Measurements from ENCODE around the gene PIGB.

PIGB gene

GRCh38 chr15:55290528-55291057, 28.4 kb upstream of the PIGB start:
- TF ChIP-seq EGR1 (IDR thresholded peaks at IDR 0.05) (no peak), RAD21 (IDR thresholded peaks at IDR 0.05; ENCODE audit: low read depth) (peak; percentile 86), TCF12 (IDR thresholded peaks at IDR 0.05; ENCODE audit: low read depth) (no peak), MAX (IDR thresholded peaks at IDR 0.05) (peak; percentile 67)
- TF ChIP-seq, protein P1, sequence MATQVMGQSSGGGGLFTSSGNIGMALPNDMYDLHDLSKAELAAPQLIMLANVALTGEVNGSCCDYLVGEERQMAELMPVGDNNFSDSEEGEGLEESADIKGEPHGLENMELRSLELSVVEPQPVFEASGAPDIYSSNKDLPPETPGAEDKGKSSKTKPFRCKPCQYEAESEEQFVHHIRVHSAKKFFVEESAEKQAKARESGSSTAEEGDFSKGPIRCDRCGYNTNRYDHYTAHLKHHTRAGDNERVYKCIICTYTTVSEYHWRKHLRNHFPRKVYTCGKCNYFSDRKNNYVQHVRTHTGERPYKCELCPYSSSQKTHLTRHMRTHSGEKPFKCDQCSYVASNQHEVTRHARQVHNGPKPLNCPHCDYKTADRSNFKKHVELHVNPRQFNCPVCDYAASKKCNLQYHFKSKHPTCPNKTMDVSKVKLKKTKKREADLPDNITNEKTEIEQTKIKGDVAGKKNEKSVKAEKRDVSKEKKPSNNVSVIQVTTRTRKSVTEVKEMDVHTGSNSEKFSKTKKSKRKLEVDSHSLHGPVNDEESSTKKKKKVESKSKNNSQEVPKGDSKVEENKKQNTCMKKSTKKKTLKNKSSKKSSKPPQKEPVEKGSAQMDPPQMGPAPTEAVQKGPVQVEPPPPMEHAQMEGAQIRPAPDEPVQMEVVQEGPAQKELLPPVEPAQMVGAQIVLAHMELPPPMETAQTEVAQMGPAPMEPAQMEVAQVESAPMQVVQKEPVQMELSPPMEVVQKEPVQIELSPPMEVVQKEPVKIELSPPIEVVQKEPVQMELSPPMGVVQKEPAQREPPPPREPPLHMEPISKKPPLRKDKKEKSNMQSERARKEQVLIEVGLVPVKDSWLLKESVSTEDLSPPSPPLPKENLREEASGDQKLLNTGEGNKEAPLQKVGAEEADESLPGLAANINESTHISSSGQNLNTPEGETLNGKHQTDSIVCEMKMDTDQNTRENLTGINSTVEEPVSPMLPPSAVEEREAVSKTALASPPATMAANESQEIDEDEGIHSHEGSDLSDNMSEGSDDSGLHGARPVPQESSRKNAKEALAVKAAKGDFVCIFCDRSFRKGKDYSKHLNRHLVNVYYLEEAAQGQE (IDR thresholded peaks at IDR 0.05; ENCODE audit: low read depth): no peak
- TF ChIP-seq, protein P2, sequence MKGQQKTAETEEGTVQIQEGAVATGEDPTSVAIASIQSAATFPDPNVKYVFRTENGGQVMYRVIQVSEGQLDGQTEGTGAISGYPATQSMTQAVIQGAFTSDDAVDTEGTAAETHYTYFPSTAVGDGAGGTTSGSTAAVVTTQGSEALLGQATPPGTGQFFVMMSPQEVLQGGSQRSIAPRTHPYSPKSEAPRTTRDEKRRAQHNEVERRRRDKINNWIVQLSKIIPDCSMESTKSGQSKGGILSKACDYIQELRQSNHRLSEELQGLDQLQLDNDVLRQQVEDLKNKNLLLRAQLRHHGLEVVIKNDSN (IDR thresholded peaks at IDR 0.05): no peak

DNA sequence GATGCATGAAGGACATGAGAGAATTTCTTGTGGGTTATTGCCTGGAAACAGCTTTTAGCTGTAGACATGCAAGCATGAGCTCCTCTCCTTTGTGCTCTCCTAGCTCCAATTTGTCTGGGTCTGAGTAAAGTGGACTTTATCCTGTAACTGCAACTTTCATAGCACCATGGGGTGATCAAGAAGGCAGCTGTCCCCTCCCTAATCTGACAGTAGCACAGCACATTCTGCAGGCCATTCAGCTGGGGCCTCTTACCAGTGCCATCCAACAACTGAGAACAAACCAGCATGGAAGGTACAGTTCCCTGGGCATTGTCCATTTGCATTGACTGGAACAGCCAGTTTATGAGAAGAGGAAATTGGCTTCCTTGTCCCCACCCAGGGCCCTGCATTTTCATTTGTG, 21.7 kb upstream of the PIGB start:
- TF ChIP-seq TAF1 (IDR thresholded peaks at IDR 0.05; ENCODE audit: low read depth) (no peak), TCF12 (IDR thresholded peaks at IDR 0.05; ENCODE audit: low read depth) (no peak), FOXM1 (IDR thresholded peaks at IDR 0.05; ENCODE audit: borderline replicate concordance, low read depth) (no peak), CREB1 (IDR thresholded peaks at IDR 0.05; ENCODE audit: low read depth) (no peak)
- TF ChIP-seq, protein P2 (IDR thresholded peaks at IDR 0.05): no peak

- no peak for TF ChIP-seq MAX (IDR thresholded peaks at IDR 0.05)
- TF ChIP-seq, protein P2 (IDR thresholded peaks at IDR 0.05): no peak
- TF ChIP-seq RAD21 (IDR thresholded peaks at IDR 0.05; ENCODE audit: low read depth): no peak
- no peak for TF ChIP-seq TEAD4 (IDR thresholded peaks at IDR 0.05)
- TF ChIP-seq, protein P1 (IDR thresholded peaks at IDR 0.05; ENCODE audit: low read depth): no peak
- TF ChIP-seq CREB1 (IDR thresholded peaks at IDR 0.05; ENCODE audit: low read depth): no peak
These were observed 665 bp downstream of the PIGB start for GRCh38 chr15:55319537-55320237.

GRCh38 chr15:55320238-55320550, 1.2 kb downstream of the PIGB start:
- TF ChIP-seq TCF12 (IDR thresholded peaks at IDR 0.05; ENCODE audit: low read depth) (no peak), ZBTB7A (IDR thresholded peaks at IDR 0.05; ENCODE audit: low read depth) (no peak)

GRCh38 chr15:55320963-55321362, 1.9 kb downstream of the PIGB start:
- TF ChIP-seq CEBPB (IDR thresholded peaks at IDR 0.05) (no peak), TCF12 (IDR thresholded peaks at IDR 0.05; ENCODE audit: low read depth) (no peak), ZBTB7A (IDR thresholded peaks at IDR 0.05; ENCODE audit: low read depth) (no peak), RAD21 (IDR thresholded peaks at IDR 0.05; ENCODE audit: low read depth) (no peak), CREB1 (IDR thresholded peaks at IDR 0.05; ENCODE audit: low read depth) (no peak), EGR1 (IDR thresholded peaks at IDR 0.05) (no peak), TAF1 (IDR thresholded peaks at IDR 0.05; ENCODE audit: low read depth) (no peak), TEAD4 (IDR thresholded peaks at IDR 0.05) (no peak), NFIC (IDR thresholded peaks at IDR 0.05) (no peak), MAX (IDR thresholded peaks at IDR 0.05) (no peak), YY1 (IDR thresholded peaks at IDR 0.05; ENCODE audit: low read depth) (no peak)
- TF ChIP-seq, protein P2 (IDR thresholded peaks at IDR 0.05): no peak

DNA sequence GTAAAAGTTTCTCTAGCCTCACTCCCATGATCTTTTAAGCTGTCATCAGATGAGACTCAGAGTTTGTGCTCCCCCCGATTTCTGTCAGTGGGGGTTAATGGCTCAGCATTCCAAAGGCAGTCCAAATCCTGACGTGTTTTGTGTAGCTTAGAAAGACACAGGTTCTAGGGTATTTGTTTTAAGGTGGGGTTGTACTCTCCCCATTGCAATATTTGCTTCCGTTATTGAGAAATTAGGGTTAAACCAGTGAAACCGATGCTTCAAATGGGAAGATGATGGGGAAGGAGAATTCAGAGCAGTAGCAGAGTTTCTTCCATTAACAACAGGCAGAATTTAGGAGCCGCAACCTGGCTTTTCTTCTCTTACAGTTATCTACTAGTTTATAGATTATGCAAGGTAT, 3.4 kb downstream of the PIGB start:
- no peak for TF ChIP-seq CEBPB (IDR thresholded peaks at IDR 0.05)
- TF ChIP-seq, protein P1 (IDR thresholded peaks at IDR 0.05; ENCODE audit: low read depth): no peak
- no peak for TF ChIP-seq EP300 (IDR thresholded peaks at IDR 0.05; ENCODE audit: borderline replicate concordance)
- TF ChIP-seq TAF1 (IDR thresholded peaks at IDR 0.05; ENCODE audit: low read depth): no peak
- no peak for TF ChIP-seq FOXM1 (IDR thresholded peaks at IDR 0.05; ENCODE audit: borderline replicate concordance, low read depth)
- no peak for TF ChIP-seq CREB1 (IDR thresholded peaks at IDR 0.05; ENCODE audit: low read depth)
- TF ChIP-seq TCF12 (IDR thresholded peaks at IDR 0.05; ENCODE audit: low read depth): no peak

All from Ishikawa (cell line).